ENCODE results near the gene SLC6A13.

SLC6A13 gene

DNA sequence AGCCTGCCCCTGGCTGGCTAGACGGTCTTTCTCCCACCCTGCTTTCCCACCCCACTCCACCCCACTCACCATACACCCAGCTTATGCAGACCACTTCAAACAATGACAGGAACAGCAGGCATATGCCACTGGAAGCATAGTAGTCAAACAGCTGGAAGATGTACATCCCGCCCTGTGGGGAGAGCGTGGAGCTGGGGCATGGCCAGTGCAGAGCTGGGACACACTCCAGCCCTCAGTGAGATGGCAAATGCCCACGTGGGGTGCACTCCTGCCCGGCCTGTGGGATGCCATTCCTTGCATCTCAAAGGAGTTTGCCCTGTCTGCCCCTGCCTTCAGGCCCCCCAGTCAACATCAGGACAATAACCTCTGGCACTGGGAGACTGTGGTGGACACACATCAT lies 67.5 kb downstream of the SLC6A13 start:
- TF ChIP-seq, protein P1, sequence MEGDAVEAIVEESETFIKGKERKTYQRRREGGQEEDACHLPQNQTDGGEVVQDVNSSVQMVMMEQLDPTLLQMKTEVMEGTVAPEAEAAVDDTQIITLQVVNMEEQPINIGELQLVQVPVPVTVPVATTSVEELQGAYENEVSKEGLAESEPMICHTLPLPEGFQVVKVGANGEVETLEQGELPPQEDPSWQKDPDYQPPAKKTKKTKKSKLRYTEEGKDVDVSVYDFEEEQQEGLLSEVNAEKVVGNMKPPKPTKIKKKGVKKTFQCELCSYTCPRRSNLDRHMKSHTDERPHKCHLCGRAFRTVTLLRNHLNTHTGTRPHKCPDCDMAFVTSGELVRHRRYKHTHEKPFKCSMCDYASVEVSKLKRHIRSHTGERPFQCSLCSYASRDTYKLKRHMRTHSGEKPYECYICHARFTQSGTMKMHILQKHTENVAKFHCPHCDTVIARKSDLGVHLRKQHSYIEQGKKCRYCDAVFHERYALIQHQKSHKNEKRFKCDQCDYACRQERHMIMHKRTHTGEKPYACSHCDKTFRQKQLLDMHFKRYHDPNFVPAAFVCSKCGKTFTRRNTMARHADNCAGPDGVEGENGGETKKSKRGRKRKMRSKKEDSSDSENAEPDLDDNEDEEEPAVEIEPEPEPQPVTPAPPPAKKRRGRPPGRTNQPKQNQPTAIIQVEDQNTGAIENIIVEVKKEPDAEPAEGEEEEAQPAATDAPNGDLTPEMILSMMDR (IDR thresholded peaks at IDR 0.05; ENCODE audit: insufficient read depth, low read length, poor library complexity, severe bottlenecking): no peak
- H3K27me3 ChIP-seq (replicated peaks; ENCODE audit: control insufficient read depth, insufficient read depth, low read length): no peaks in the 10 kb centered on the region; the same call in none of the 2 replicates
- no peak for DNase-seq (ENCODE audit: extremely low read depth, insufficient read length)
- no peak overlapping the region for H3K4me3 ChIP-seq (replicated peaks; ENCODE audit: low read depth, low read length)
- no peaks in the 10 kb centered on the region for H3K36me3 ChIP-seq (ENCODE audit: control insufficient read depth, insufficient read depth, low read length)

DNA sequence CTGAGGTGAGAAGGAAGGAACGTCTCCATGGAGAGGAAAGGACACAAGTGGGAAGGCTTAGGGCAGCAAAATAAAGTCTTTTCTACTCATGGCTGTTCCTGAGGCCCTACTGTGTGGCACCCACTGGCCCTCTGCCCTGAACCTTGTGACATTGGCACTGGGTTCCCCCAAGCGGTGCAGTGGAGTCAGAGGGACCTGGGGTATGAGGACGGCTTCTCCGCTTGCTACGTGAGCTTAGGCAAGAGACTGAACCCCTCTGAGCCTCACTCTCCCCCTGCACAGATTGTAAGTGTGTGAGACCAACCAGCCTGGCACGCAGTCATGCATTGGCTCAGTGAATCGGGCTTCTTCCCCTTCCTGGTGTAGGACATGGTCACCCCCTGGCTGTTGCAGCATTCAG lies 68.4 kb downstream of the SLC6A13 start:
- no peak for DNase-seq (ENCODE audit: extremely low read depth, insufficient read length)
- TF ChIP-seq, protein P1 (IDR thresholded peaks at IDR 0.05; ENCODE audit: insufficient read depth, low read length, poor library complexity, severe bottlenecking): no peak
- no peaks in the 10 kb centered on the region for H3K36me3 ChIP-seq (ENCODE audit: control insufficient read depth, insufficient read depth, low read length)
- H3K27me3 ChIP-seq (replicated peaks; ENCODE audit: control insufficient read depth, insufficient read depth, low read length): no peaks in the 10 kb centered on the region; the same call in none of the 2 replicates
- H3K4me3 ChIP-seq (replicated peaks; ENCODE audit: low read depth, low read length): no peak overlapping the region

DNA sequence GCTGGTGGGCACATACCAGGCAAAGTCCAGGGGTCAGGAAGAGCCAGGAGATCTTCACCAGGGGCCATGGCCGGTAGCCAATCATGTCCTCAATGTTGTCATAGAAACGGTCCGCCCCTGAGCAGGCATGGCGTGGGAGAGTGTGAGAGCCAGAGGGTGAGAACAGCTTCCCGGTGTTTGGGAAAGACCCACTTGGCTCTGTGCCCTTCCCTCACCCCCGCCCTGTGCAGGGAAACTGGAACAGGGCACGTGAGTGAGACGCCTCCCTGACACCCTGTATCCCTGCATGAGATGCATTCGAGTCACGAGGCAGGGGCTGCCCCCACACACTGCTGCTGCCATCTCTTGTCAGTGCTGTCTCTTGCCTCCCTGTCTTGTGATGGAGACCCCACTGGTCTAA lies 69.4 kb downstream of the SLC6A13 start:
- Histone ChIP-seq H3K27me3 (replicated peaks; ENCODE audit: control insufficient read depth, insufficient read depth, low read length) (no peaks in the 10 kb centered on the region; the same call in none of the 2 replicates), H3K36me3 (ENCODE audit: control insufficient read depth, insufficient read depth, low read length) (no peaks in the 10 kb centered on the region), H3K4me3 (replicated peaks; ENCODE audit: low read depth, low read length) (no peak overlapping the region)
- DNase-seq (ENCODE audit: extremely low read depth, insufficient read length): no peak
- TF ChIP-seq, protein P1 (IDR thresholded peaks at IDR 0.05; ENCODE audit: insufficient read depth, low read length, poor library complexity, severe bottlenecking): no peak

DNA sequence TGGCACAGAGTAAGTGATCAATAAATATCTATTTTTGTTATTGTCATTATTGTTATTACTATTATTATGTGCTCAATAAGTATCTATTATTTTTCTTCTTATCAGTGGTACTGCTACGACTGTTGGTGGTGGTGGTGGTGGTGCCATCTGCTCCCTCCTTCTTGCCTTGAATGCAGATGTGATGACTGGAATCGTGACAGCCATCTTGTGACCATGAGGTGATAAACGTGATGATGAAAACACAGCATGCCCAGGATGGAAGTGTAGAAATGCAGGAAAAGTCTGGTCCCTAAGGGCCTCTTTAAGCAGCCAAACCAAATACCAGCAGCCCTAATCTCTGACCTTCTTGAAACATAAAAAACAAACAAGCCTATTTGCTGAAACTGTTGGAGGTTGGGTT lies 71.1 kb downstream of the SLC6A13 start:
- TF ChIP-seq, protein P1 (IDR thresholded peaks at IDR 0.05; ENCODE audit: insufficient read depth, low read length, poor library complexity, severe bottlenecking): no peak
- Histone ChIP-seq H3K36me3 (ENCODE audit: control insufficient read depth, insufficient read depth, low read length) (no peaks in the 10 kb centered on the region), H3K27me3 (replicated peaks; ENCODE audit: control insufficient read depth, insufficient read depth, low read length) (no peaks in the 10 kb centered on the region; the same call in none of the 2 replicates), H3K4me3 (replicated peaks; ENCODE audit: low read depth, low read length) (no peak overlapping the region)
- DNase-seq (ENCODE audit: extremely low read depth, insufficient read length): no peak

DNA sequence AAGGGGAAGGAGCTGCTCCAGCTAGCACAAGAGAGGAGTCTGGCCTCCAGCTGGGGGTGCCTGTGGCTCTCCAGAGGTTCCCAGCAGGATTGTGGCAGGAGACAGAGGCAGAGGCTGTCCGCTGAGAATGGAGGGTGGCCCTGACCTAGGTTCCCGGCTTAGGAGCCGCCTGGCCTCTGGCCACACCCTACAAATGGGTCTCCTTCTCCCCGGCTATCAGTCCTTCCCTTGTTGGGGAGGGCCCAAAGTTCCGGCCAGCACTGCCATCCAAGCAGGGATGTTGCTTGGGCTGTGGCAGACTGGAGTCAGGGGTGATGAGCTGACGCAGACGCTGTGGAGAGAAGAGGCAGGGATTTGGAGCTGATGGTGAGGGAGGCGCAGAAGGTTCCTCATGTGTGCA lies 71.8 kb downstream of the SLC6A13 start:
- Histone ChIP-seq H3K27me3 (replicated peaks; ENCODE audit: control insufficient read depth, insufficient read depth, low read length) (no peaks in the 10 kb centered on the region; the same call in none of the 2 replicates), H3K36me3 (ENCODE audit: control insufficient read depth, insufficient read depth, low read length) (no peaks in the 10 kb centered on the region), H3K4me3 (replicated peaks; ENCODE audit: low read depth, low read length) (no peak overlapping the region)
- no peak for DNase-seq (ENCODE audit: extremely low read depth, insufficient read length)
- TF ChIP-seq, protein P1 (IDR thresholded peaks at IDR 0.05; ENCODE audit: insufficient read depth, low read length, poor library complexity, severe bottlenecking): no peak

- no peaks in the 10 kb centered on the region; the same call in 1 of the 2 replicates for H3K27me3 ChIP-seq (replicated peaks; ENCODE audit: control insufficient read depth, insufficient read depth, low read length)
- no peaks in the 10 kb centered on the region for H3K36me3 ChIP-seq (ENCODE audit: control insufficient read depth, insufficient read depth, low read length)
- TF ChIP-seq, protein P1 (IDR thresholded peaks at IDR 0.05; ENCODE audit: insufficient read depth, low read length, poor library complexity, severe bottlenecking): no peak
- H3K4me3 ChIP-seq (replicated peaks; ENCODE audit: low read depth, low read length): no peak overlapping the region
- DNase-seq (ENCODE audit: extremely low read depth, insufficient read length): no peak
These were observed 73.0 kb downstream of the SLC6A13 start for GRCh38 chr12:189622-189962.

Measured in GM06990 (cell line).